ENCODE results near the gene RAD51. TPM values are rescaled to one million over a fixed set of nuclear protein-coding genes. Genes with fewer than 3 reads are reported as not detected.

The RAD51 gene
- total RNA-seq (2022; extraction: Qiagen RNA extraction; ENCODE audit: low read depth): 18.5 to 23.7 TPM (median 18.7 TPM) in 5 replicates

GRCh38 chr15:40694688-40695468, at the start of gene RAD51:
Gene RAD51 (plus strand): TSS chr15:40695174. CDS start chr15:40698759, 3,585 bp downstream.

DNA sequence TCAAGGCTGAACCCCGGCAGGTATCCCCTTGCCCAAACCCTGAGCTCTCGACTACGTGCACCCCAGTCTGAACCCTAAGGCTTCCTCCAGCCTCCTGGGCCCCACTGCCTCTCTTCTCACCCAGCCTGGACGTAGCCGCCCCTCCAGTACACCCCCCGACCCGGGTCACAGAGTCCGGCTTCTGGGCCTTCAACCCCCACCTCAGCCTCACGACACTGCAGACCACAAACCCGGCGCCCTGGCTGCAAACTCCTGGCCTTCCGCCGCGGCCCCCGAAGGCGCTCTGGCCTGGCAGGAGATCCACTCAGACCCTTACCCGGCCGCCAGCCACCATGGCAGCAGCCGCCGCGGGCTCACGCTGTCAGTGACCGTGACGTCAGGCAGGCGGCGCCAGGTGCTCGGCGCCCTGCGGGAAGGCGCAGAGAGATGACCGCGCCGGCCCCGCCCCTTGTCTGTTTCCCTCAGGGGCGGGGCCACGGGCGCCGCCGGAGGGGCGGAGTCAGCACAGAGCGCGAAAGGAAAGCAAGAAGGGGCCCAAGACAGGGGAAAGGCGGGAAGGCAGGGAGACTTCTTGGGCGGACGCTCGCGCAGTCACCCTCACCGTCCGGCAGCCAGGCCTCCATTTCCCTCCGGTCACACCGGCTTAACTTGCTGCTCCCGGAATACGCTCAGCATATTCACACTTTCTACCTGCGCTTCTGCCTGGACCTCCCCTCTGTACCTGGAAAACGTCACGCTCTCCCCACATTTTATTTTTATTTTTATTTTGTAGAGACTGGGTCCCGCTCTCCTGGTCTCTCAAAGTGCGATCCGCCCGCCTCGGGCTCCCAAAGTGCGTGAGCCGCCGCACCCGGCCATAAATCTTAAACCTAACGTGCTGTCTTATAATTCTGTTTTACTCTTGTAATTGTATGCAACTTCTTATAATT, 60.2 kb downstream of the RAD51 start, which contains the start of gene RMDN3:
Gene RMDN3 (minus strand): TSS at position 372 of the 929 bp plus-strand sequence. CDS start 471 bp downstream, outside the sequence.

GRCh38 chr15:40763801-40764628, 69.0 kb downstream of the RAD51 start, which contains the start of gene GCHFR:
Gene GCHFR (plus strand): TSS chr15:40764068. CDS start chr15:40764181, 113 bp downstream.

GRCh38 chr15:40769274-40770146, 74.5 kb downstream of the RAD51 start, which contains the start of gene C15orf62:
Gene C15orf62 (plus strand): TSS chr15:40769980. CDS start chr15:40770496, 516 bp downstream.

Other genes with a start within 250 kb of the RAD51 start
- gene CHST14, start 224.2 kb upstream of the RAD51 start, total RNA-seq (2022; extraction: Qiagen RNA extraction; ENCODE audit: low read depth): 15.1 to 21.7 TPM (median 19.6 TPM) in 5 replicates
- 16.4 to 30.1 TPM (median 17.1 TPM) in 5 replicates for gene CCDC32, start 130.1 kb upstream of the RAD51 start, total RNA-seq (2022; extraction: Qiagen RNA extraction; ENCODE audit: low read depth)
- gene RPUSD2, start 125.9 kb upstream of the RAD51 start, total RNA-seq (2022; extraction: Qiagen RNA extraction; ENCODE audit: low read depth): 14.3 to 16.8 TPM (median 15.6 TPM) in 5 replicates
- 5.0 to 10.1 TPM (median 7.3 TPM) in 5 replicates for gene KNL1, start 100.9 kb upstream of the RAD51 start, total RNA-seq (2022; extraction: Qiagen RNA extraction; ENCODE audit: low read depth)
- 21.1 to 24.4 TPM (median 22.7 TPM) in 5 replicates for gene RMDN3, start 60.1 kb downstream of the RAD51 start, total RNA-seq (2022; extraction: Qiagen RNA extraction; ENCODE audit: low read depth)
- gene GCHFR, start 68.9 kb downstream of the RAD51 start, total RNA-seq (2022; extraction: Qiagen RNA extraction; ENCODE audit: low read depth): 5.6 to 8.3 TPM (median 6.7 TPM) in 5 replicates
- gene C15orf62, start 74.8 kb downstream of the RAD51 start, total RNA-seq (2022; extraction: Qiagen RNA extraction; ENCODE audit: low read depth): 0.07 to 0.17 TPM (median 0.13 TPM) in 4 of 5 replicates, not detected in the other
- 16.1 to 19.6 TPM (median 17.7 TPM) in 5 replicates for gene ZFYVE19, start 111.9 kb downstream of the RAD51 start, total RNA-seq (2022; extraction: Qiagen RNA extraction; ENCODE audit: low read depth)
- 20.7 to 30.0 TPM (median 23.8 TPM) in 5 replicates for gene DNAJC17, start 112.3 kb downstream of the RAD51 start, total RNA-seq (2022; extraction: Qiagen RNA extraction; ENCODE audit: low read depth)
- gene PPP1R14D, start 133.5 kb downstream of the RAD51 start, total RNA-seq (2022; extraction: Qiagen RNA extraction; ENCODE audit: low read depth): 0.20 to 0.32 TPM in 2 of 5 replicates, not detected in the others
- 0.82 to 1.1 TPM (median 0.92 TPM) in 5 replicates for gene SPINT1, start 148.9 kb downstream of the RAD51 start, total RNA-seq (2022; extraction: Qiagen RNA extraction; ENCODE audit: low read depth)
- gene RHOV, start 179.1 kb downstream of the RAD51 start, total RNA-seq (2022; extraction: Qiagen RNA extraction; ENCODE audit: low read depth): 4.1 to 7.3 TPM (median 5.8 TPM) in 5 replicates
- 19.8 to 22.9 TPM (median 21.8 TPM) in 5 replicates for gene VPS18, start 199.3 kb downstream of the RAD51 start, total RNA-seq (2022; extraction: Qiagen RNA extraction; ENCODE audit: low read depth)
- gene DLL4, start 234.2 kb downstream of the RAD51 start, total RNA-seq (2022; extraction: Qiagen RNA extraction; ENCODE audit: low read depth): 0.62 to 0.68 TPM (median 0.65 TPM) in 5 replicates